Measurements from ENCODE around the gene HLCS. TPM values are rescaled to one million over a fixed set of nuclear protein-coding genes. Genes with fewer than 3 reads are reported as not detected.
"Not testable (repeated sequence)": the region's sequence is repeated elsewhere in the genome, so short reads cannot be mapped to it uniquely, and the experiment has no call there.

Gene HLCS
- polyA plus RNA-seq (2012; ENCODE audit: insufficient read depth, insufficient read length): 13.7 TPM

DNA sequence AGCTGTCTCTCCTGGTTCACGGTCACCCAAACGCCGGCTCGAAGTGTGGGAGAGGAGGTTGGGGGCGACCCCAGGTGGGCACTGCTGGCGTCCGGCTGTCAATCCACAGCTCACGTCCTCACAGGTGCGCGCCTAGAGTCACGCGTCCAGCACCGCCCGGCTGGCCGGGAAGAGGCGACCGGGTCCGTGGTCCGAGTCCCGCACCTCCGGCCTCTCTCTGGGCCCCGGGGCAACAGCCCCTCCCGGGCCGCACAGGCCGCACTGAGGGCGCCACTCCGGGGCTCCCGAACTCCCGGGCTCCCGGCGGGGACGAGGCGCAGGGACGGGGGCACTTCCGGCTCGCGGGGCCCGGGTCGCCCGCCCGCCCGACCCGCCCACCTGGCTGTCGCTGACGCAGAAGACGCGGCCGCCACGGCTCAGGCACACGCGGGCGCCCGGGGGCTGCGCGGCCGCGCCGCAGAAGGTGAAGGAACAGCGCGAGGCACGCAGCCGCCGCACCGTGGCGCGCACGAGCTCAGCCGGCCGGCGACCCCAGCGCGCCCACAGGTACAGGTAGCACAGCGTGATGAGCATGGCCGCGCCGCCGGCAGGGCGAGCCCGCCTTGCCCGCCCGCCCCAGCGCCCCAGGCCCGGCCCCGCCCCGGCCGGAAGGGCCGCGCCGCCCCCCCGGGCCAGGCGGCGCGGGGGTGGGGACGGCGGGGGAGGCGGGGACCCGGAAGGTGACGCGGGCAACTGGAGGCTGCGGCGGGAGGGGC is at the start of gene HLCS:
HLCS (minus strand) TSS at position 604 of the 755 bp plus-strand sequence; CDS start at position 573, 31 bp downstream.
- peak; percentile 46 for DNase-seq (ENCODE audit: low read depth, low spot score)
- peak within 1 kb of the TSS; percentile 76 for H3K4me3 ChIP-seq (ENCODE audit: low read length)

DNA sequence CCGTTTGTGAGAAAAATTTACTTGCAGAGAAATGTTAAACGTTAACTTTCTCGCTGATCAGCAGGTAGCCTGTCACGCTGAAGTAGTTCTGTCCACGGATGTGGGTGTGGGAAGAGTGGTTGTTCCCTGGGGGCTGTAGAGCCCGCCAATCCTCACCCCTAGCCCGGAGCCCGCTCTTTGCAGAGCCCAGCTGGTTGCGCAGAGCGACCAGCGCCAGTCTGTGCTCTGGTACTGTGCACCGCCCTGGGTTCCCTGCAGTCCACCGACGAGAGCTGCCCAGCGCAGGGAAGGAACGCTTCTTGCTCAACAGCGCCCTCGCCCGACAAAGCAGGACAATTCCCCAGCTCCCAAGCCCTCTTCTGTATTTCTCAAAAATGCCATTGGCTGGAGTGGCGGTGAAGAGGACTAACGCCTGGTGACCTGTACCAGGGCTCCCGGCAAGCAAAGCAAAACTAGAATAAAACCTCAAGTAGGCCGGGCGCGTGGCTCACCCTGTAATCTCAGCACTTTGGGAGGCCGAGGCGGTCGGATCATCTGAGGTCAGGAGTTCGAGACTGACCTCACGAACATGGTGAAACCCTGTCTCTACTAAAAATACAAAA is 43.4 kb upstream of the HLCS start:
- peak; percentile 50 for DNase-seq (ENCODE audit: low read depth, low spot score)
- H3K4me3 ChIP-seq (ENCODE audit: low read length): peak overlapping the region; percentile 35

DNA sequence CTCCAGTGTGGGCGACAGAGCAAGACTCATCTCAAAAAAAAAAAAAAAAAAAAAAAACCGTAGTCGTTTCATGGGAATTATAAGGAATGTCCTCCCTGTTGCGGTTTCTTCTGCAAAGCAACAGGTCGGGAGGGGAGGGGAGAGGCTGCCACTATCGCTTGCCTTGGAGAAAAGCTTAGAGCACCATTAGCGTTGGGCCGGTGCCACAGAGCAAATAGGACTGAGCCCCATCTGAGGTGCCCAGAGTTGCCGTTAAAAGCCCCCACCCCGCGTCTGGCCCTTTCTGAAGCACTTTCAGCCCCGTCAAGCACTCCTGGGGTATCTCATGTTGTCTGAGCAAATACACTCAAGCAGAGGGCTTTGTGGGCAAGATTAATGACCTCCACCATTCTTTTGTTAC is 42.3 kb upstream of the HLCS start:
- no peak overlapping the region for H3K4me3 ChIP-seq (ENCODE audit: low read length)

DNA sequence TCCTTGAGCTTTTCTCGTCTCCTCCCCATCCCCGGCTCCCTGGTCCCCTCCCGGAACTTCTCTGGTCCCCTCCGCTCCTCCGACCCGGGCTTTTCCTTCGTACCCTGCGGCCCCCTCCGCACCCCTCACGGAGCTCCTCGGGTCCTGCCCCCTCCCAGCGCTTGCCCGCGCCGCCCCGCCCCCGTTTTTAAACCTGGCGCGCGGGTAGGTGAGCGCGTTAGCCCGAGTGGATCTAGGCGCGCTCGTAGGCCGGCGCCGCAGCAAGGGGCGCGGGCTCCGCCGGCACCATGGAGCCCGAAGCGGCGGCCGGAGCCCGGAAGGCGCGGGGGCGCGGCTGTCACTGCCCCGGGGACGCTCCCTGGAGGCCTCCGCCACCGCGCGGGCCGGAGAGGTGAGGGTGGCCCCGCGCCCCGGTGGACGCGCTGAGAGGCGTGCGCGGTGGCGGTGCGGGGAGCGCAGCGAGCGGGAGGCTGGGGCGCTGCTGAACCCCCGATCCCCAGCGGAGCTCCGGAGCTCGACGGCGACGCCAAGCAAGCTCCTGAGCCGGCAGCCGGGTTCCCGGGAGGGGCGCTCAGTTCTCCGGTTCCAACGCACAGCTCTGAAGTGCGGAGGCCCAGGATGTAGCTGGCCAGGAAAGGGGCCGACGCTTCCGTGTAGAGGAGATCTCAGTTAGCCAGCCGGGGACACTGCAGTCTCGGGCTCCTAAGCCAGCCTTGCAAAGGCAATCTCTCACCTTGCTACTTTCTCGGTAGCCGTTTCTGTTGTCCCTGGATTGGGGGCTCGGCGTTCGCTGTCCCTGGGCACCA is 40.2 kb upstream of the HLCS start, which contains the start of gene RIPPLY3:
RIPPLY3 (plus strand) TSS at position 217 of the 806 bp plus-strand sequence; CDS start at position 288, 71 bp downstream.
- no peak for DNase-seq (ENCODE audit: low read depth, low spot score)
- no peak within 1 kb of the TSS for H3K4me3 ChIP-seq (ENCODE audit: low read length)

More for the DNA sequence above, 42.3 kb upstream of the HLCS start:
- no peak for DNase-seq (ENCODE audit: low read depth, low spot score)

DNA sequence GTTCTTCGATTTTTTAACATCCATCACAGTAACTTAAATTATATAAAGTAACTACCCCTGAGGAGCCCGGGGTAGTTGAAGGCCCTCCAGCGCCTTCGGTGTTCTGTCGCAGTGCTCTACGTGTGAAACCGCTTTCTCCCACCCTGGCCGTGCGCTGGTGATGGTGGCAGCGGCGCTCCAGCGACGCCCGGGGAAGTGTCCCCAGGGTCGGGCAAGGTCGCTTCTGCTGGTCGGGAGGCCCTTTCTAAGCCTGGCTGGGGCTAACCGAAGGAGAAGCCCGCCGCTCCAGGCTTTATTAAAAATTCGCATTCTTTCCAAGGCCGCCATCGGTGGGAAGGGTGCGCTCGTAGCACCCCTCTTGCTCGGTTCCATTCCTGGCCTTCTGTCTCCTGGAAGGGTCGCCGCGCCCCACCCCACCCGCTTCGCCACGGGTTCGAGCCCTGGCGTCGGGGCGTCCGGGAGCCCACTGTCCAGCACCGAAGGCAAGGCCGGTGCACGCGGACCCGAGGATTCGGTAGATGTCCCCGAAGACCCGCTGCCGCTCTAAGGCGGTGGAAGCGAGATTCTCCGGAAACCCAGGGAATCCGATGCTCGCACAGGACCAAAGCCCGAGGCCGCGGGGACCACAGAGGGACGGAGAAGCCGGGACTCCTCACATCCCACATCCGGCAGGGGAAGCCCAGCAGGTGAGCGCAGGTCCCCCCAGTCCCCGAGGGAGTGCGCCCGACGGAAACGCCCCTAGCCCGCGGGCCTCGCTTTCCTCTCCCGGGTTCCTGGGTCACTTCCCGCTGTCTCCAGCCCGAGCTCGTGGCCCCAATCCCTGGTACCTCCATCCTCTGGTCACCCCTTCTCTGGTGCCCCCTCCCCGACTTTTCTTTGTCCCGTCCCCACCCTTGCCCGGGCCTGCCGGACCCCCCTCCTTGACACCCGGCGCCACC is 39.3 kb upstream of the HLCS start:
- no peak overlapping the region for H3K4me3 ChIP-seq (ENCODE audit: low read length)

DNA sequence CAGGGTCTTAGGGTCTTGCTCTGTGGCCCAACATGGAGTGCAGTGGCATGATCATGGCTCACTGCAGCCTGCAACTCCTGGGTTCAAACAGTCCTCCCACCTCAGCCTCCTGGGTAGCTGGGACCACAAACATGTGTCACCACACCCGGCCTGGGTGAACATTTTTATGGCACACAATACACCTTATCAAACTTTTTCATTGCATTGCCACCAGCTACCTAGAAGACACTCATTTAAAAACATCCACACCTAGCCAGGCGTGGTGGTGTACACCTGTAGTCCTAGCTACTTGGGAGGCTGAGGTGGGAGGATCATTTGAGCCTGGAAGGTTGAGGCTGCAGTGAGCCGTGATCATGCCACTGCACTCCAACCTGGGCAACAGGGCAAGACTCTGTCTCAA is 37.4 kb upstream of the HLCS start:
- not testable (repeated sequence) for H3K4me3 ChIP-seq (ENCODE audit: low read length); DNase-seq (ENCODE audit: low read depth, low spot score)

More for the DNA sequence above, 39.3 kb upstream of the HLCS start:
- DNase-seq (ENCODE audit: low read depth, low spot score): no peak

DNA sequence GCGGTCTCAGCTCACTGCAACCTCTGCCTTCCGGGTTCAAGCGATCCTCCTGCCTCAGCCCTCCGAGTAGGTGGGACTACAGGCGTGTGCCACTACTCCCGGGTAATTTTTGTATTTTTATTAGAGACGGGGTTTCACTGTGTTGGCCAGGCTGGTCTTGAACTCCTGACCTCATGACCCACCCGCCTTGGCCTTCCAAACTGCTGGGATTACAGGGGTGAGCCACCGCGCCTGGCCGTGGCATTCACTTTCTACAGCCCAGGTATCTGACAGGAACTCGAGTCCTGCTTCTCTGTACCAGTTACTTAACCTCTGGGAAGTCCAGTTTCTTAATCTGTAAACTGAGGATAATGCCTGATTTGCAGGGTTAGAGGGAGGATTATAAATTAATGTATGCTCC is 36.4 kb upstream of the HLCS start:
- not testable (repeated sequence) for DNase-seq (ENCODE audit: low read depth, low spot score)

DNA sequence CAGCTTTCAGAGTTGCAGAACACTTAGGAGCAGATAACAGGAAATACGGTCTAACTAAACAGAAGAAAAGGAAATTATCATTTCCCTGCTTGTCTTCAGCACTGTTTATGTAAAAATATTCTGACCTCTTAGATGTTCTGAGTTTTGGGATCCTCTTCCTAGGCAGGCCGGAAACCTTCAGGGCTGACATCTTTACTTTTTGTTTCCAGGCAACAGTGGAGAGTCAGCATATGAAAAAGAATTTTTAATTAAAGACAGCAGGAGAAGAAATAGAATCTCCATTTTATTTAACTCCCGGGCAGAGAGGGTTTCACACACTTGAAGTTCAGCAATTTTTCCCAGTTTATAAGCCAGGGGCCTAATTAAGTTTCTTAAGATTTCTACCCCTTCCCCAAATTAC is 35.0 kb upstream of the HLCS start:
- no peak overlapping the region for H3K4me3 ChIP-seq (ENCODE audit: low read length)
- no peak for DNase-seq (ENCODE audit: low read depth, low spot score)

More for the DNA sequence above, 36.4 kb upstream of the HLCS start:
- H3K4me3 ChIP-seq (ENCODE audit: low read length): not testable (repeated sequence)

DNA sequence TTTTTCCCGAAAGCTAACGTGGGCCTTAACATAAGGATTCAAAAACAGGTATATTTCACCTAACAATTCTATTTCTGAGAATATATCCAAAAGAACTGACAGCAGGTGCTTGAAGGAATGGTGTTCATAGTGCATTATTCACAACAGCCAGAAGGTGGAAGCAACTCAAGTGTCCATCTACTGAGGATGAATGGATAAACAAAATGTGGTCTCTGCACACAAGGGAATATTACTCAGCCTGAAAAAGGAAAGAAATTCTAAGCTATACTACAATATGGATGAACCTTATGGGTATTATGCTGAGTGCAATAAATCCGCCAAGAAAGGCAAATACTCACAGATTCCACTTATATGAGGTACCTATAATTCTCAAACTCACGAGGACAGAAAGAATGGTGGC is 33.9 kb upstream of the HLCS start:
- DNase-seq (ENCODE audit: low read depth, low spot score): no peak
- H3K4me3 ChIP-seq (ENCODE audit: low read length): no peak overlapping the region

DNA sequence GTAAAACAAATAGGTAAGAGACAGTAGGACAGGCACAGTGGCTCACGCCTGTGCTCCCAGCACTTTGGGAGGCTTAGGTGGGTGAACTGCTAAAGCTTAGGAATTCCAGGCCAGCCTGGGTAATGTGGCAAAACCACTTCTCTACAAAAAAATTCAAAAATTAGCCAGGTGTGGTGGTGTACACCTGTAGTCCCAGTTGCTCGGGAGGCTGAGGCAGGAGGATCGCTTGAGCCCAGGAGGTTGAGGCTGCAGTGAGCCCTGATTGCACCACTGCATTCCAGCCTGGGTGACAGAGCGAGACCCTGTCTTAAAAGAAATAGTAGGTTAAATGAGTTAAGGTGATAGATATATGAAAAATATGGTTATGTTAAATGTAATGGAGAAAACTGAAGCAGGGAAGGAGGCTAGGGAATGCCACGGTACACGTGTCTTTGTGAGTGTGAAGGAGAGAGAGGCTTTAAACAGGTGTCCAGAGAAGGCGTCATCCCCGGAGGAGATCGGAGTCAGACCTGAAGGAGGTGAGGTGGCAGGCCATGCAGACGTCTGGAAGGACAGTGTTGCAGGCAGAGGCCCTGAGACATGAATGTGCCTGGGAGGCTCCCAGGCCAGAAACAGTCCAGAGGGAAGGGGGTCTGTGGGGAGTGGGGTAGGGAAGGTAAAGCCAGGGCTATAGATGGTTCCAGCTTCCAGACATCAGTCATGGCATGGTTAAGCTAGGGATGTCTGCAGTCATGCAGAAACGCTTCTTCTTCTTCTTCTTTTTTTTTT is 32.8 kb upstream of the HLCS start:
- no peak for DNase-seq (ENCODE audit: low read depth, low spot score)

DNA sequence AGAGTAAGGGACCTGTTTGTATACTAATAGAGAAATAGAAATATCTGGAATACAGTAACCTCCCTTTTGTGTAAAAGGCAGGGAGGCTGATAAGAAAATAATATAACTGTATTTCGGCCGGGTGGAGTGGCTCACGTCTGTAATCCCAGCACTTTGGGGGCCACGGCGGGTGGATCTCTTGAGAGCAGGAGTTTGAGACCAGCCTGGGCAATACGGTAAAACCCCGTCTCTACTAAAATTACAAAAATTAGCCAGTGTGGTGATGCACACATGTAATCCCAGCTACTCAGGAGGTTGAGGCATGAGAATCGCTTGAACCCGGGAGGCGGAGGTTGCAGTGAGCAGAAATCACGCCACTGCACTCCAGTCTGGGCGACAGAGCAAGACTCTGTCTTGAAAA is 28.8 kb upstream of the HLCS start:
- not testable (repeated sequence) for H3K4me3 ChIP-seq (ENCODE audit: low read length); DNase-seq (ENCODE audit: low read depth, low spot score)

More for the DNA sequence above, 32.8 kb upstream of the HLCS start:
- H3K4me3 ChIP-seq (ENCODE audit: low read length): no peak overlapping the region

DNA sequence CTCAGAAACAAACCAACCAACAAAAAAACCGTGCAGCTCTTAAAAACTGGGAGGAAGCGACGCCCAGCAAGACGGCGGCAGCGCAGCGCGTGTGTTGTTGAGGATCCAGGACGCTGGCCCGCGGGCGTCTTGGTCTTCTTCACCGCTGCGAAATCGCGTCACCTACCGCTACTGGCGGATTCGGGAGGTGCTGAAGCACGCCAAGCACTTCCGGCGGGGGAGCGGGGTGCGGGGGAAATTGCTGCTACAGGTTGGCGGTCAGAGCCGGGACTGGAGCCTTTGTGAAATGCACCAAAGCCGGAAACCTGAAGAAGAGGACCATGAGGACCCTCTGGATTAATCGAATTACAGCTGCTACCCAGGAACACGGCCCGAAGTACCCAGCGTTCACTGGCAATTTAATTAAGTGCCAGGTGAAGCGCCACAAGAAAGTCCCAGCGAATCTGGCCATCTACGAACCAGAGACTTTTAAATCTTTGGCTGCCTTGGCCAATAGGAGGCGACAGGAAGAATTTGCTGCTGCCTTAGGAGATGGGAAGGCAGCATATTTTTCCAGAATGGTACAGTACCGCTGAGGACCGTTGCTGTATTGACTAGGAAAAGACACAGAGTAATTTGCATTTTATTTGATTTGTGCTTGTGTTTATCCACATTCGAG is 28.2 kb upstream of the HLCS start:
- H3K4me3 ChIP-seq (ENCODE audit: low read length): no peak overlapping the region
- DNase-seq (ENCODE audit: low read depth, low spot score): no peak

DNA sequence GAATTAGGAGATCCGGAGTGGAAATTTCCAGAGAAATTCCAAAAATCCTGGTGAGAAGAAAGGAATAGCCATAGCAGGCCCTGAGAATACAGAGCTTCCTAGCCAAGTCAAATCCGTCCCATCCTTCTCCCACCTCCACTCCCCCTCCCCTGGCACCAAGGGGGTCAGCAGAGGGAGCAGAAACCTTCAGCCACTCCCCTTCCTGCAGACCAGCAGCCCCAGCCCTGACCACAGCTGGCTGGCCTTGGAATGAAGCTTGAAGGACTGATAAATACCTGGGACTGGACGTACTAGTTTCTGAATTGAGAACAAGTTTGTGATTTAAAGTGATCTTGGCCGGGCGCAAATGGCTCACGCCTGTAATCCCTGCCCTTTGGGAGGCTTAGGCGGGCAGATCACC is 26.2 kb upstream of the HLCS start:
- H3K4me3 ChIP-seq (ENCODE audit: low read length): no peak overlapping the region
- no peak for DNase-seq (ENCODE audit: low read depth, low spot score)

DNA sequence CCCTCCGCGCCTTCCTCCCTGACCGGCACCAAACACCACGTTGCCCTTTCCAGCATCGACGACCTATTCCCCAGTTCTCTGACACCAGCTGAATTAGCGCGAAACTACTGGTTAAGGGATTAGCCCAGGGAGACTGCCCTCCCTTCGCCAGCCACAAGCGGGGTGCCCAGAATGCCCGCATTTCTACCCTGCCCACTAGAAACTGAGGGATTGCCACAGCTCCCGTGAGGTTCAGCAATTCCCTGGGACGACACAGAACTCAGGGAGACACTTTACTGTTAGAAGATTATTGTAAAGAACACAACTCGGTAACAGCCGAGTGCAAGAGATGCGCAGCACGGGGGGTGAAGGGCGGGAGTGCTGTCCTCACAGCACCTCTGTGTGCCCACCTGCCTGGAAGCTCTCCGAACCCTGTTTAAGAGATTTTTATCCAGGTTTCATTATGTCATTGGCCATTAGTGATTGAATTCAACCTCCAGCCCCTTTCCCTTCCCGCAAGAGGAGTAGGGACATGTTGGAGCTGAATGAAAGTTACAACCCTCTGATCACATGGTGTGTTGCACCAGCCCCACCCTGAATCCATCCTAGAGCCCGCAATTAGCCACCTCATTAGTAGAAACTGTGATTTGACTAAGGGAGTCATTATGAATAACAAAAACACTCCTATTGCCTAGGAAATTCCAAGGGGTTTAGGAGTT is 24.2 kb upstream of the HLCS start:
- peak overlapping the region; percentile 56 for H3K4me3 ChIP-seq (ENCODE audit: low read length)
- DNase-seq (ENCODE audit: low read depth, low spot score): no peak

DNA sequence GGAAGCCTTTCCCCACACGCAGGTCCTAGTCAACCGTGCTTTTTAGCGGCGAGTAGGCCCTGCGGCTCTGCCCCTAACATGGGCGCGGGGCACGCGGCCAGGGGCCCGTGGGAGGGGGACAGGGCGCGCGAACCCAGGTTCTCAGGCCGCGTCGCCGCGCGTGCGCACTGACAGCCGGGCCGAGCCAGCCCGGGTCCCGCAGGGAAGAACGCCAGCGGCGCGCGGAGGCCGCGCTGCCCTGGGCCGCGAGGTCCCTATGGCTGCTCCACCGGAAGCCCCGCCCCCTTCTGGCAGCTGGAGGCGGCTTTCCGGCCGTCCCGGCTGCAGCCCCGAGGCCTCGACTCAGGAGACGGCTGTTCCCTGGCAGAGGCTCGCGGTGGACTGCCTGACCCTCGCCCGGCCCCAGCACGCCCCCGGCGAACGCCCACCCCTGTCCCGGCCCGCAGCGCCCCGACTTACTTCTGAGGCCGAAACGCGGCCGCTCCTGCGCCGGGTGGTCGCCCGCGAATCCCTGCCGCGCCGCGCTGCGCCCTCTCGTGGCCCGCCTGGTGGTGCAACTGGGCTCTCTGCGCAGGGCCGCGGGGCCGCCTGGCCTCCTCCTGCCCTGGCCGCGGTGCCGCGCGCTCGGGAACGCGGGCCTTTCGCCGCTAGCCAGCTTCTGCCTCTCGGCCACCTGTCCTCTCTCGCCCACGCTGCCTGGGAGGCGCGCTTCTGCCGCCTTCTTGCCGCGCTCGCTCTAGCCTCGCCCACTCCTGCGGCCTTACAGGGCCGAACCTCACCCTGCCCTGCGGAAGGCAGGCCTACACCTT is 23.4 kb upstream of the HLCS start:
- H3K4me3 ChIP-seq (ENCODE audit: low read length): peak overlapping the region; percentile 56
- DNase-seq (ENCODE audit: low read depth, low spot score): peak; percentile 75

DNA sequence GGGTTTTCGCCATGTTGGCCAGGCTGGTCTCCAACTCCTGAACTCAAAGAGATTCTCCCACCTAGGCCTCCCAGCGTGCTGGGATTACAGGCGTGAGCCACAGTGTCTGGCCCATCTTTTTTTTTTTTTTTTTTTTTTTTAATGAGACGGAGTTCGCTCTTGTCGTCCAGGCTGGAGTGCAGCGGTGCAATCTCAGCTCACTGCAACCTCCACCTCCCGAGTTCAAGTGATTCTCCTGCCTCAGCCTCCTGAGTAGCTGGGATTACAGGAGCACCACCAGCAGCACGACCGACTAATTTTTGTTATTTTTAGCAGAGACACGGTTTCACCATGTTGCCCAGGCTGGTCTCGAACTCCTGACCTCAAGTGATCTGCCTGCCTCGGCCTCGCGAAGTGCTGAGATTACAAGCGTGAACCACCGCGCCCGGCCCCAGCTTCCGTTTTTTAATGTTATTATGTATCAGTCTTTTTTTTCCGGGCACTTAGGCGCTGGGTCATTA is 22.8 kb upstream of the HLCS start:
- not testable (repeated sequence) for DNase-seq (ENCODE audit: low read depth, low spot score)
- H3K4me3 ChIP-seq (ENCODE audit: low read length): peak overlapping the region; percentile 56

All from Jurkat, Clone E6-1 (cell line).